ENCODE data around the gene PRPF40B. TPM values are rescaled to one million over a fixed set of nuclear protein-coding genes. Genes with fewer than 3 reads are reported as not detected.

The PRPF40B gene
- total RNA-seq, 1 donor from 2014 or later, result 33.4 TPM

DNA sequence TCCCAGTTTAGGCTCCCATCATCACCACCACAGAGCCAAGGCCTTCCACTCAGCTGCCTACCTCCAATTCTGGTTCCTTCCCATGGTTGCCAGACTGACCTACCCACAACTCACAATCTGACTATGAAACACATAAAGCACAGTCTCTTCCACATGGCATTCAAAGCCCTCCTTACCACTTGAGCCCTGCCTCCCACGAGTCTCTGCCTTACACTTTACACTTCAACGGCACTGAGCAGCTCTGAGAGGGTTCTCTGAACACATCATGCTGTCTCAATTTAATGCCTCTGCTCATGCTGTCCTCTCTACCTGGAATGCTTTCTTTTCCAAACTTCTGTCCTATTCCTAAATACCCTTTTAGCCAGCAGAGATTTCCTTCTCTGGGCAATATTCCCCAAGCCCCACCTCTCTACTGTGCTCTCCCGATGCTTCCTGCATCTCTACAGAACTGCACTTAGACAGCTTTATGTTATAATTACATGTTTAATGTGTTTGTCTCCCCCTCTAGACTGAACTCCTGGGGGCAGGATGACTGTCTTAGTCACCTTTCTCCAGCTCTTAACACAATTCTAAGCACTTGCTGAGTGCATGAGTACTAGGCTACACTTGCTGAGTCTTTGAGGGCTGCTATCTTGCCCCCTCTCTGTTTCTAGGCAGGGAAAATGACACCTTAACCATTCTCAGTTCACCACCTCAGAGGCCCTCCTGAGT is 60.4 kb downstream of the PRPF40B start:
- DNase-seq (ENCODE audit: low spot score), result no peak

DNA sequence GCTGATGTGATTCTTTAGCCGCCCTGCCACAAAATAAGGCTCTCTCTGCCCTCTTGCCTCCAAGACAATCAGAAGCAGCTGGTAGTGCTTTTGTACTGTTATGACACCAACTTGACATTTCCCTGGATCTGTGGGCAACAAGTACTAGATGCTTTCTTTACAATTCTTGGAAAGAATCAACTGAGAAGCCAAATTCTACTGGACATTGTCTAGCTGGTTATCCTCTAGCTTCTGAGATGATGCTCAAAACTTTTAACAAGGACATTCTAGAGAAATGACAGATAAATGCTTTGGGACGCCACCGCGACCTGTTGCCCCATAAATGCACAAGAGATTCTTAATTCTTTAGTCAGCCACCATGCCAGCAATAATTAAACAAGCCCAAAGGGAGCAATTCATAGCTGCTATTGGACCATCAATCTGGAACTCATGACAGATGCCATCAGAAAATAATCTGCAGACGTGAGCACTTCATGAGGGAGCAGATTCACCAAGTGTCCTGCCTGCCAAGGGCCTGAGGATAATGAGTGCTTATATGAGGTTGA is 61.0 kb downstream of the PRPF40B start:
- no peak for DNase-seq (ENCODE audit: low spot score)

GRCh38 chr12:49687941-49688340 is 64.6 kb downstream of the PRPF40B start:
- no peak for DNase-seq (ENCODE audit: low spot score)

GRCh38 chr12:49689237-49689636 is 65.9 kb downstream of the PRPF40B start:
- DNase-seq (ENCODE audit: low spot score), result no peak

GRCh38 chr12:49689785-49690184 is 66.4 kb downstream of the PRPF40B start:
- no peak for DNase-seq (ENCODE audit: low spot score)

- no peak for DNase-seq (ENCODE audit: low spot score)
Measured at GRCh38 chr12:49692851-49693250, 69.5 kb downstream of the PRPF40B start.

DNA sequence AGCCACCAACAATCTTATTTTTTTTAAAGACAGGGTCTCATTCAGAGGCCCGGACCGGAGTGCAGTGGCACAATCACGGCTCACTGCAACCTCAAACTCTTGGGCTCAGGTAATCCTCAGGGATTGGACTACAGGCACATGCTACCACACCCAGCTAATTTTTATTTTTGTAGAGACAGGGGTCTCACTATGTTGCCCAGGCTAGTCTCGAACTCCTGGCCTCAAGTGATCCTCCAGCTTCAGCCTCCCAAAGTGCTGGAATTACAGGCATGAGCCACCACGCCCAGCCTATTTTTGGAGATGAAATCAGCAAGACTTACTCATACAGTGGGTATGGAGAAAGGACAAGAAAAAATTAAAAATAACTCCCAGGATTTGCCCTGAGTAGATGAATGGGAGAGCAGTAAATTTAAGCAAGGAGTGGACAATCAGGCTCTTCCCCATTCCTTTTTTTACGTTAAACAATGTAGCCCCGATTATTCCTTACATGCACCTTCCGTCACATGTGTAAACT is 70.6 kb downstream of the PRPF40B start:
- DNase-seq (ENCODE audit: low spot score), result no peak

Other genes starting within 250 kb of the PRPF40B start
- 22.6 TPM for gene KCNH3, start 84.5 kb upstream of the PRPF40B start, total RNA-seq
- gene MCRS1, start 55.4 kb upstream of the PRPF40B start, total RNA-seq, result 64.5 TPM
- 0.32 TPM for gene FAM186B, start 17.9 kb upstream of the PRPF40B start, total RNA-seq
- 27.8 TPM for gene FMNL3, start 83.8 kb downstream of the PRPF40B start, total RNA-seq
- 901 TPM for gene TMBIM6, start 118.0 kb downstream of the PRPF40B start, total RNA-seq
- 22.0 TPM for gene NCKAP5L, start 204.9 kb downstream of the PRPF40B start, total RNA-seq
- 6.0 TPM for gene BCDIN3D, start 219.5 kb downstream of the PRPF40B start, total RNA-seq